ENCODE measurements around the gene ZNF750. TPM values are rescaled to one million over a fixed set of nuclear protein-coding genes. Genes with fewer than 3 reads are reported as not detected.

ZNF750 gene
- total RNA-seq, 2 experiments from 2014 or later: not detected

DNA sequence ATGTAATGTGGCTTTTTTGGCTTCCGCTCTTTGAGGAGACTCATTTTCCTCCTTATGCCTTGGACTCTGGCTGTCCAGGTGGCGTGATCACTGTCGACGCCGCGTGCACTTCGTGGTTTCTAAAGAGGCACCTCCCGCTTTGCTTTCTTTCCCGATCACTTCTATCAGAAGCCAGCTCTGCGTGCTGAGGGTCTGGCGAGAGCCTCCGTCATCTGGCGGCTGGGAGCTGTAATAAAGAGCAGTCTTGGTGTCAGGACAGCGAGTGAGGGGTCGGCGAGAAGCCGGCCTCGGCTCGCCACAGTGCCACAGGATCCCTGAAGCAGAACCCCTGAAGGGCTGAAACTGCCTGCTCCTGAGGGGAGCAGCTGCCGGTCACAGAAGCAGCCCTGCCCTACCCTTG, 7.4 kb downstream of the ZNF750 start:
- DNase-seq (no peak), ATAC-seq (ENCODE audit: poor library complexity) (no peak)
- ChIA-PET CTCF (no interaction called here), POLR2A (no interaction called here)
- no peaks in the 10 kb centered on the region for H3K27me3 ChIP-seq (ENCODE audit: control insufficient read depth in 1 of 2, insufficient read depth in 2 of 2, low read length in 2 of 2)
- no peak overlapping the region for H3K4me3 ChIP-seq (ENCODE audit: low read length)
- TF ChIP-seq, protein P1, sequence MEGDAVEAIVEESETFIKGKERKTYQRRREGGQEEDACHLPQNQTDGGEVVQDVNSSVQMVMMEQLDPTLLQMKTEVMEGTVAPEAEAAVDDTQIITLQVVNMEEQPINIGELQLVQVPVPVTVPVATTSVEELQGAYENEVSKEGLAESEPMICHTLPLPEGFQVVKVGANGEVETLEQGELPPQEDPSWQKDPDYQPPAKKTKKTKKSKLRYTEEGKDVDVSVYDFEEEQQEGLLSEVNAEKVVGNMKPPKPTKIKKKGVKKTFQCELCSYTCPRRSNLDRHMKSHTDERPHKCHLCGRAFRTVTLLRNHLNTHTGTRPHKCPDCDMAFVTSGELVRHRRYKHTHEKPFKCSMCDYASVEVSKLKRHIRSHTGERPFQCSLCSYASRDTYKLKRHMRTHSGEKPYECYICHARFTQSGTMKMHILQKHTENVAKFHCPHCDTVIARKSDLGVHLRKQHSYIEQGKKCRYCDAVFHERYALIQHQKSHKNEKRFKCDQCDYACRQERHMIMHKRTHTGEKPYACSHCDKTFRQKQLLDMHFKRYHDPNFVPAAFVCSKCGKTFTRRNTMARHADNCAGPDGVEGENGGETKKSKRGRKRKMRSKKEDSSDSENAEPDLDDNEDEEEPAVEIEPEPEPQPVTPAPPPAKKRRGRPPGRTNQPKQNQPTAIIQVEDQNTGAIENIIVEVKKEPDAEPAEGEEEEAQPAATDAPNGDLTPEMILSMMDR (IDR thresholded peaks at IDR 0.05): no peak
- no peak overlapping the region for H3K27ac ChIP-seq (ENCODE audit: low read depth in 1 of 2, low read length in 2 of 2)
- Mint-ChIP-seq H3K27me3 (no peaks in the 10 kb centered on the region), H3K36me3 (ENCODE audit: low read depth) (peaks cover 19% of the 10 kb centered on the region), H3K4me1 (ENCODE audit: low read depth) (no peaks in the 10 kb centered on the region), H3K27ac (no peak overlapping the region), H3K9me3 (no peaks in the 10 kb centered on the region), H3K4me3 (no peak overlapping the region)
- no peaks in the 10 kb centered on the region for H3K4me1 ChIP-seq (ENCODE audit: insufficient read depth, low read length)
- H3K36me3 ChIP-seq (ENCODE audit: insufficient read depth, low read length): peaks cover 23% of the 10 kb centered on the region
- intact Hi-C loops (cut with DNase I, micrococcal nuclease): no loop called here
- H3K9me3 ChIP-seq (ENCODE audit: control insufficient read depth in 1 of 2, insufficient read depth in 1 of 2, low read length in 2 of 2): no peaks in the 10 kb centered on the region

DNA sequence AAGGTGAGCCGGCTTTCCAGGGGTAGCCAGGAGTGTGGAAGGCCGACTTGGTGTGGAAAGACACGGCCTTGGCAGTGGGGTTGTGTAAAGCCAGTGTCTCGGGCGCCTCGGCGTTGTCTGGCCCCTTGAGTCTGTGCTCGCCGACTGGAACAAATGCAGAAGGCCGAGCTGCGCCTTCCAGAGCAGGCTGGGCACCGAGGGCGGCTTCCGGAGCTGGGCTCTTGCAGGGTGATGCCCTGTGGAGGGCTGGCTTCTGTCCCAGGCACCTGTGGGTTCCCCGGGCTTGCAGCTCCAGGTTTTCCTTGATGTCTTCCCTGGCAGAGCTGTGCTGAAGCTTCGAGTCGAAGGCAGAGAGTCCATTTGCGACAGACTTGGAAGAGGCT, 8.0 kb downstream of the ZNF750 start:
- Mint-ChIP-seq H3K27ac (no peak overlapping the region), H3K27me3 (no peaks in the 10 kb centered on the region), H3K36me3 (ENCODE audit: low read depth) (peaks cover 19% of the 10 kb centered on the region), H3K4me1 (ENCODE audit: low read depth) (no peaks in the 10 kb centered on the region), H3K4me3 (no peak overlapping the region), H3K9me3 (no peaks in the 10 kb centered on the region)
- ATAC-seq (ENCODE audit: poor library complexity) (no peak), DNase-seq (no peak)
- Histone ChIP-seq H3K9me3 (ENCODE audit: control insufficient read depth in 1 of 2, insufficient read depth in 1 of 2, low read length in 2 of 2) (no peaks in the 10 kb centered on the region), H3K36me3 (ENCODE audit: insufficient read depth, low read length) (peaks cover 23% of the 10 kb centered on the region), H3K27ac (ENCODE audit: low read depth in 1 of 2, low read length in 2 of 2) (no peak overlapping the region), H3K27me3 (ENCODE audit: control insufficient read depth in 1 of 2, insufficient read depth in 2 of 2, low read length in 2 of 2) (no peaks in the 10 kb centered on the region), H3K4me3 (ENCODE audit: low read length) (no peak overlapping the region), H3K4me1 (ENCODE audit: insufficient read depth, low read length) (peaks cover 3% of the 10 kb centered on the region)
- intact Hi-C loops (cut with DNase I, micrococcal nuclease): no loop called here
- ChIA-PET POLR2A (no interaction called here), CTCF (no interaction called here)
- TF ChIP-seq, protein P1 (IDR thresholded peaks at IDR 0.05): no peak

DNA sequence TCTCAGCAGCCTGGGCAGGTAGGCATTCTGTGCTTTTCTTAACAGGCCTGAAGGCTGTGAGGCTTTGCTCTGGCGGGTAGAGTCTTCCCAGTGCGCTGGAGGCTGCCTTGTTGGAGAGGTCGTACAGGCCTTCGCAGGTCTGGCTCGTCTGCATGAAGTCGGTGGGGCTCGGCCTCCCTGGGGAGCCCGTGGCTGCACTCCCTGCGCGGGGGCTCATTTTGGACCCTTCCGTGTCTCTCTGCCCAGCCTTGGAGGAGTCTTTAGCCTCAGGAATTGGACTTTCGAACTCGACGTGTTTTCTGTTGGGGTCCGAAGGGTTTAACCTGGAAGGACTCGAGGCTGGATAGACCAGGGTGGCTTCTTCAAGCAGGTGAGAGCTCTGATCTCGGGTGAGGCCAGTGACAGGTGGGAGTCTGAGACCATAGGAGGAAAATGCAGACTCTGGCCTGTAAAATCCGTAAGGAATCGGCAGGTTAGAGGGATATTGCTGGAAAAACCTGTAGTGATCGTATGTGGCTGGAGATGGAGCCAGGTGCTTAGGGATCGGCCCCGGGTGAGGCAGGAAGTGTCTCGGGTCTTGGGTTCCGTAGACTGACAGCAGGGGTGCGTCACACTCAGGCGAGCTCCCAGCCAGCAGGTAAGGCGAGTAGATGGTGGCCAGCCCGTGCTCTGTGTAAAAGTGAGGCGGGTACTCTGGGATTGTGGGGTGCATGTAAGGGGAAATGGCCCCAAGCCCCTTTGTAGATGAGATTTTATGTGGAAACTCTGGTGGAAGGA, 8.6 kb downstream of the ZNF750 start:
- no peak for DNase-seq
- Mint-ChIP-seq H3K9me3 (no peaks in the 10 kb centered on the region), H3K4me3 (no peak overlapping the region), H3K27ac (no peak overlapping the region), H3K27me3 (no peaks in the 10 kb centered on the region), H3K36me3 (ENCODE audit: low read depth) (peaks cover 19% of the 10 kb centered on the region), H3K4me1 (ENCODE audit: low read depth) (no peaks in the 10 kb centered on the region)
- CTCF ChIA-PET: no interaction called here
- no peak for ATAC-seq (ENCODE audit: poor library complexity)
- Histone ChIP-seq H3K9me3 (ENCODE audit: control insufficient read depth in 1 of 2, insufficient read depth in 1 of 2, low read length in 2 of 2) (no peaks in the 10 kb centered on the region), H3K27me3 (ENCODE audit: control insufficient read depth in 1 of 2, insufficient read depth in 2 of 2, low read length in 2 of 2) (no peaks in the 10 kb centered on the region), H3K36me3 (ENCODE audit: insufficient read depth, low read length) (peaks cover 23% of the 10 kb centered on the region), H3K4me1 (ENCODE audit: insufficient read depth, low read length) (peaks cover 3% of the 10 kb centered on the region), H3K4me3 (ENCODE audit: low read length) (no peak overlapping the region), H3K27ac (ENCODE audit: low read depth in 1 of 2, low read length in 2 of 2) (no peak overlapping the region)
- POLR2A ChIA-PET: no interaction called here
- TF ChIP-seq, protein P1 (IDR thresholded peaks at IDR 0.05): no peak
- intact Hi-C loops (cut with DNase I, micrococcal nuclease): no loop called here

Data from CD4-positive, alpha-beta T cell (primary cell).